Endodermal cell (in vitro differentiated cells): ENCODE data around the gene GP9. TPM values are rescaled to one million over a fixed set of nuclear protein-coding genes. Genes with fewer than 3 reads are reported as not detected.

ENCODE experiments used
- DNase-seq: peaks from one replicate; pipeline ENCODE4 v3.0.0-alpha.2; 2017
- H3K27ac ChIP-seq: 2 replicates; pipeline ENCODE4 v1.5.1; 2013; ENCODE audit warnings: mild to moderate bottlenecking, low read depth, low read length, moderate library complexity
- H3K27me3 ChIP-seq: 2 replicates; pipeline ENCODE4 v1.6.1; 2013; ENCODE audit warnings: mild to moderate bottlenecking, low read length, moderate library complexity; ENCODE audit not compliant: insufficient read depth, control insufficient read depth, poor library complexity, severe bottlenecking
- H3K36me3 ChIP-seq: 2 replicates; pipeline ENCODE4 v1.7.0; 2013; ENCODE audit warnings: mild to moderate bottlenecking, low read length, moderate library complexity; ENCODE audit not compliant: control insufficient read depth, insufficient read depth
- H3K4me1 ChIP-seq: one replicate; pipeline ENCODE4 v1.7.0; 2013; ENCODE audit warnings: low read length; ENCODE audit not compliant: control insufficient read depth, insufficient read depth
- H3K4me3 ChIP-seq: 2 replicates; pipeline ENCODE4 v1.5.1; 2013; ENCODE audit warnings: mild to moderate bottlenecking, low read length, moderate library complexity
- H3K9ac ChIP-seq: 2 replicates; pipeline ENCODE4 v1.6.1; 2013; ENCODE audit warnings: mild to moderate bottlenecking, low read length, moderate library complexity; ENCODE audit not compliant: poor library complexity, severe bottlenecking; ENCODE audit errors: extremely low read depth
- H3K9me3 ChIP-seq: 2 replicates; pipeline ENCODE4 v1.6.1; 2013; ENCODE audit warnings: mild to moderate bottlenecking, low read length, moderate library complexity; ENCODE audit not compliant: control insufficient read depth
- H3K27ac Mint-ChIP-seq: 2 replicates; pipeline ENCODE4 v1.8.0; 2020; ENCODE audit warnings: mixed read lengths
- H3K27me3 Mint-ChIP-seq: 2 replicates; pipeline ENCODE4 v1.8.0; 2021; ENCODE audit warnings: mild to moderate bottlenecking, mixed read lengths; ENCODE audit not compliant: insufficient read depth
- H3K36me3 Mint-ChIP-seq: 2 replicates; pipeline ENCODE4 v1.8.0; 2020; ENCODE audit warnings: low read depth, mixed read lengths
- H3K4me1 Mint-ChIP-seq: 2 replicates; pipeline ENCODE4 v1.8.0; 2020; ENCODE audit warnings: mixed read lengths
- H3K4me3 Mint-ChIP-seq: 2 replicates; pipeline ENCODE4 v1.8.0; 2020; ENCODE audit warnings: mild to moderate bottlenecking, moderate library complexity, mixed read lengths
- H3K9me3 Mint-ChIP-seq: 2 replicates; pipeline ENCODE4 v1.8.0; 2020; ENCODE audit warnings: mild to moderate bottlenecking, mixed read lengths
- WGBS, 2 experiments: methylation state at CpG; one replicate each; pipeline versions ENCODE4 v1.1.5 to v1.1.7; 2013; ENCODE audit warnings: missing lambda C conversion rate in 2 of 2, mixed read lengths in 1 of 2; ENCODE audit not compliant: insufficient coverage in 1 of 2, insufficient read length in 1 of 2; 5-methylcytosine and 5-hydroxymethylcytosine counted together
- total RNA-seq, 2 donors: library from RNA; stranded (reverse); fragmentation: NEBNext Ultra II Directional in 1 of 2; extraction: Animal tissue kit (Norgen Biotek cat#: 25700) in 1 of 2; gene quantifications; 2 replicates in 1 of 2; 3 replicates in 1 of 2; pipeline ENCODE4 v1.2.1, GENCODE V29; 2021
- TF ChIP-seq, protein P1 (sequence below): fragments of 200-600 bp; sonication (generic); conservative IDR thresholded peaks from 2 replicates; pipeline ENCODE4 v1.5.0; 2021; ENCODE audit warnings: antibody characterized with exemption, mild to moderate bottlenecking

GP9 gene
- total RNA-seq, 2 donors from 2014 or later = not detected

DNA sequence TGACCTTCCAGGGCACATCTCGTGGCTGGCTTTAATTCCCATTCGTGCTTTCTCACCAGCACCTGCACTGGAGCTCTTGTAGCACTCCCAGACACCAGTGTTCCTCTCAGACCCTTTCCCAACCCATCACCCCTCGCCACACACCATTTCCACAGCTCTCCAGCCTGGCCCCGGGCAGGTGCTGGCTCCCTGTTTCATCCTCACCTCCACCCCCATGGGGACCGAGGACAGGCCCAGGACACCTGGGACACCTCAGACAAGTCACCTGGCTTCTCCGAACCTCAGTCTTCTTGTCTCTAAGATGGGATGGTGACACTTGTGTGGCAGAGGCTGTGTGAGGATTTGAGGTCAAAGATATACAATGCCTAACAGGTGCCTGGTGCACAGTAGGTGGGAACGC is 27.4 kb upstream of the GP9 start:
- WGBS, 2 experiments = 95 to 100% methylated on average over 1 to 7 of the region's 7 CpGs
- no peak overlapping the region for H3K4me3 Mint-ChIP-seq

GRCh38 chr3:129033633-129034321 is 26.8 kb upstream of the GP9 start:
- H3K4me1 Mint-ChIP-seq = peaks cover 4% of the 10 kb centered on the region
- H3K4me3 Mint-ChIP-seq = no peak overlapping the region
- Histone ChIP-seq H3K36me3 (no peaks in the 10 kb centered on the region), H3K27ac (no peak overlapping the region), H3K9me3 (peaks cover 4% of the 10 kb centered on the region), H3K4me3 (no peak overlapping the region), H3K4me1 (no peaks in the 10 kb centered on the region), H3K27me3 (no peaks in the 10 kb centered on the region), H3K9ac (no peak overlapping the region)
- H3K9me3 Mint-ChIP-seq = peaks cover 4% of the 10 kb centered on the region
- no peak overlapping the region for H3K27ac Mint-ChIP-seq
- 92 to 96% methylated on average over 9 to 12 of the region's 12 CpGs for WGBS, 2 experiments
- TF ChIP-seq, protein P1, sequence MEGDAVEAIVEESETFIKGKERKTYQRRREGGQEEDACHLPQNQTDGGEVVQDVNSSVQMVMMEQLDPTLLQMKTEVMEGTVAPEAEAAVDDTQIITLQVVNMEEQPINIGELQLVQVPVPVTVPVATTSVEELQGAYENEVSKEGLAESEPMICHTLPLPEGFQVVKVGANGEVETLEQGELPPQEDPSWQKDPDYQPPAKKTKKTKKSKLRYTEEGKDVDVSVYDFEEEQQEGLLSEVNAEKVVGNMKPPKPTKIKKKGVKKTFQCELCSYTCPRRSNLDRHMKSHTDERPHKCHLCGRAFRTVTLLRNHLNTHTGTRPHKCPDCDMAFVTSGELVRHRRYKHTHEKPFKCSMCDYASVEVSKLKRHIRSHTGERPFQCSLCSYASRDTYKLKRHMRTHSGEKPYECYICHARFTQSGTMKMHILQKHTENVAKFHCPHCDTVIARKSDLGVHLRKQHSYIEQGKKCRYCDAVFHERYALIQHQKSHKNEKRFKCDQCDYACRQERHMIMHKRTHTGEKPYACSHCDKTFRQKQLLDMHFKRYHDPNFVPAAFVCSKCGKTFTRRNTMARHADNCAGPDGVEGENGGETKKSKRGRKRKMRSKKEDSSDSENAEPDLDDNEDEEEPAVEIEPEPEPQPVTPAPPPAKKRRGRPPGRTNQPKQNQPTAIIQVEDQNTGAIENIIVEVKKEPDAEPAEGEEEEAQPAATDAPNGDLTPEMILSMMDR = no peak
- no peak for DNase-seq
- no peaks in the 10 kb centered on the region for H3K36me3 Mint-ChIP-seq
- H3K27me3 Mint-ChIP-seq = peaks cover 8% of the 10 kb centered on the region

More for the DNA sequence above, 27.4 kb upstream of the GP9 start:
- Mint-ChIP-seq H3K9me3 (peaks cover 4% of the 10 kb centered on the region), H3K27me3 (peaks cover 15% of the 10 kb centered on the region), H3K27ac (no peak overlapping the region), H3K36me3 (no peaks in the 10 kb centered on the region), H3K4me1 (no peaks in the 10 kb centered on the region)
- Histone ChIP-seq H3K27ac (no peak overlapping the region), H3K9ac (no peak overlapping the region), H3K4me3 (no peak overlapping the region), H3K4me1 (no peaks in the 10 kb centered on the region), H3K9me3 (peaks cover 4% of the 10 kb centered on the region), H3K27me3 (no peaks in the 10 kb centered on the region), H3K36me3 (no peaks in the 10 kb centered on the region)
- TF ChIP-seq, protein P1 = no peak
- DNase-seq = no peak

DNA sequence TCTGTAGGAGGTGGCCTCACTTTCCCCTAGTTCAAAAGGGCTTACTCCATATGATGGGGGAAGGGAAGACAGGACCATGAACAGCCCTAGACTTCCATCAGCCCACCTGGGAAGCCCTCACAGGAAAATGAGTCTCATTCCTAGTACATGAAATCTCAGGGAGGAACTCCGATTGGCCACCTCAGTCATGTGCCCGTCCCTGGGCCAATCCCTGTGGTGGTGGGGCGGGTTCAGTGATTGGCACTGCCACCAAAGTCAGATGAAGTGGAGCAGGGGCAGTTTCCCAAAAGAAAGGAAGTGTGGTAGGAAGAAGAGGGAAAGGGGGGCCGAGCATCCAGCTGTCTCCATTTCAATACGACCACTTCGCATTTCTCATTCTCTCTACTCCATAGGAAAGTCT is 25.9 kb upstream of the GP9 start:
- peak; percentile 76 for DNase-seq
- TF ChIP-seq, protein P1 = no peak
- 86 to 100% methylated on average over 3 to 4 of the region's 6 CpGs for WGBS, 2 experiments
- Mint-ChIP-seq H3K27me3 (peaks cover 3% of the 10 kb centered on the region), H3K4me3 (no peak overlapping the region), H3K27ac (no peak overlapping the region), H3K9me3 (peaks cover 4% of the 10 kb centered on the region), H3K36me3 (no peaks in the 10 kb centered on the region), H3K4me1 (peaks cover 10% of the 10 kb centered on the region)
- Histone ChIP-seq H3K27ac (no peak overlapping the region), H3K9ac (no peak overlapping the region), H3K9me3 (peaks cover 4% of the 10 kb centered on the region), H3K36me3 (no peaks in the 10 kb centered on the region), H3K4me1 (no peaks in the 10 kb centered on the region), H3K27me3 (no peaks in the 10 kb centered on the region), H3K4me3 (no peak overlapping the region)
